Adrenal gland (tissue), 12 donors: ENCODE results near the gene PIK3C2B. TPM values are rescaled to one million over a fixed set of nuclear protein-coding genes. Genes with fewer than 3 reads are reported as not detected.

Experiments
- DNase-seq, 7 donors: peaks; one replicate each; pipeline ENCODE4 v3.0.0-alpha.2; 2019 to 2020
- H3K27ac ChIP-seq, 5 donors: fragments of 200-600 bp; sonication (generic) in 4 of 5; 1 replicate in 3 of 5; 2 replicates in 2 of 5; pipeline versions ENCODE4 v1.5.1 to v1.8.0; 2016 to 2020; ENCODE audit warnings: mild to moderate bottlenecking in 1 of 5
- H3K27me3 ChIP-seq: fragments of 200-600 bp; 2 replicates; pipeline ENCODE4 v1.8.0; 2021
- H3K36me3 ChIP-seq, 2 donors: fragments of 200-600 bp; replicated peaks in 1 of 2; 1 replicate in 1 of 2; 2 replicates in 1 of 2; pipeline versions ENCODE4 v1.5.1 to v1.8.0; 2018 to 2022
- H3K4me1 ChIP-seq, 2 donors: fragments of 200-600 bp; replicated peaks in 1 of 2; 1 replicate in 1 of 2; 2 replicates in 1 of 2; pipeline versions ENCODE4 v1.5.1 to v1.8.0; 2018 to 2021
- H3K4me3 ChIP-seq, 4 donors: fragments of 200-600 bp; sonication (generic) in 3 of 4; one replicate each; pipeline ENCODE4 v1.5.1; 2016 to 2018
- H3K9me3 ChIP-seq, 3 donors: fragments of 200-600 bp; sonication (generic) in 1 of 3; replicated peaks in 1 of 3; 1 replicate in 2 of 3; 2 replicates in 1 of 3; pipeline versions ENCODE4 v1.5.1 to v1.8.0; 2016 to 2021
- CTCF ChIP-seq, 6 experiments: fragments of 450-650 bp in 4 of 6; fragments of 200-600 bp in 2 of 6; sonication (generic) in 1 of 6; IDR thresholded peaks; 1 replicate in 5 of 6; 2 replicates in 1 of 6; pipeline versions ENCODE4 v1.5.1 to v1.8.0; 2016 to 2021; ENCODE audit warnings: antibody characterized with exemption in 6 of 6, mild to moderate bottlenecking in 2 of 6, moderate library complexity in 1 of 6
- POLR2A ChIP-seq, 2 donors: fragments of 450-650 bp; IDR thresholded peaks; one replicate each; pipeline ENCODE4 v1.6.1; 2017; ENCODE audit warnings: antibody characterized with exemption in 2 of 2, mild to moderate bottlenecking in 2 of 2, moderate library complexity in 1 of 2
- WGBS, 4 donors: extraction: QIAGEN DNeasy Blood & Tissue Kit in 2 of 4; methylation state at CpG; one replicate each; pipeline versions ENCODE4 v1.1.5 to v1.1.7; 2013 to 2017; 5-methylcytosine and 5-hydroxymethylcytosine counted together
- intact Hi-C, 2 donors: fragments of 100-400 bp; cut with DNase I; formaldehyde crosslinking; loops; one replicate each; pipeline versions ENCODE4 v1.14.1 to v1.15.0; 2022 to 2023
- polyA plus RNA-seq, 3 donors: library from polyadenylated mRNA; stranded (reverse); fragments of 200-250 nt in 2 of 3; fragments of 350-450 nt in 1 of 3; fragmentation: Illumina TruSeq in 1 of 3; extraction: RNeasy Lipid Tissue Mini Kit (QIAGEN cat#74804) in 1 of 3; gene quantifications; one replicate each; pipeline ENCODE4 v1.2.3, GENCODE V29; 2013 to 2014
- total RNA-seq, 9 donors: library from RNA; depleted of rRNA in 4 of 9; stranded (reverse); fragments of >200 nt in 4 of 9; fragments of 120-200 nt in 1 of 9; fragmentation: NEBNext Ultra II Directional in 1 of 9; extraction: Animal tissue kit (Norgen Biotek cat#: 25700) in 1 of 9; gene quantifications; one replicate each; pipeline versions ENCODE4 v1.1.0 to v1.2.4, GENCODE V29; 2013 to 2023
- donor health status: healthy with polysubstance abuse.
- donor health status: Bipolar disorder and iron deficiency.
- donor health status: DM: yes; HTN: yes; CAD: no.
- donor health status: DM: no; HTN: no; CAD: no.
- donor health status: DM: no; HTN: no; CAD: no.
- donor health status: DM: yes; HTN: yes; CAD: no.

The PIK3C2B gene
- total and polyA plus RNA-seq, 12 donors = 2.3 to 22.9 (median 15.0) TPM

- H3K4me1 ChIP-seq = peaks cover 0 to 8% of the 10 kb centered on the region in 2 donors
- DNase-seq = no peak
- H3K27ac ChIP-seq = no peak overlapping the region
- H3K27me3 ChIP-seq = no peaks in the 10 kb centered on the region
- TF ChIP-seq POLR2A (IDR thresholded peaks at IDR 0.05) (no peak), CTCF (IDR thresholded peaks at IDR 0.05) (no peak)
- peaks cover 0 to 86% of the 10 kb centered on the region in 2 donors for H3K36me3 ChIP-seq
- no peaks in the 10 kb centered on the region for H3K9me3 ChIP-seq
- H3K4me3 ChIP-seq = no peak overlapping the region
- intact Hi-C loops = no loop called here
Measured at GRCh38 chr1:204532832-204533231, 38.2 kb upstream of the PIK3C2B start.

GRCh38 chr1:204530932-204531331, 36.3 kb upstream of the PIK3C2B start:
- 95 to 100% (median 99%) methylated on average over 1 of the region's 1 CpG for WGBS, 4 donors
- peaks cover 0 to 95% of the 10 kb centered on the region in 2 donors for H3K36me3 ChIP-seq
- intact Hi-C loops = no loop called here
- H3K27ac ChIP-seq = no peak overlapping the region
- no peak overlapping the region for H3K4me3 ChIP-seq
- no peaks in the 10 kb centered on the region for H3K4me1 ChIP-seq
- TF ChIP-seq CTCF (IDR thresholded peaks at IDR 0.05) (no peak), POLR2A (IDR thresholded peaks at IDR 0.05) (no peak)
- H3K9me3 ChIP-seq = no peaks in the 10 kb centered on the region
- no peak for DNase-seq
- H3K27me3 ChIP-seq = no peaks in the 10 kb centered on the region

GRCh38 chr1:204529371-204529895, 34.8 kb upstream of the PIK3C2B start:
- Histone ChIP-seq H3K4me1 (no peaks in the 10 kb centered on the region), H3K36me3 (peaks cover 0 to 88% of the 10 kb centered on the region in 2 donors), H3K4me3 (no peak overlapping the region), H3K27ac (no peak overlapping the region), H3K9me3 (no peaks in the 10 kb centered on the region), H3K27me3 (no peaks in the 10 kb centered on the region)
- no peak for DNase-seq
- intact Hi-C loops = no loop called here
- 83 to 93% (median 85%) methylated on average over 5 to 7 of the region's 7 CpGs for WGBS, 4 donors
- TF ChIP-seq POLR2A (IDR thresholded peaks at IDR 0.05) = no peak
- peak in 1 of 6 experiments; percentile 3 for TF ChIP-seq CTCF (IDR thresholded peaks at IDR 0.05)

GRCh38 chr1:204528677-204529076, 34.1 kb upstream of the PIK3C2B start:
- intact Hi-C loops = no loop called here
- no peak overlapping the region for H3K27ac ChIP-seq
- no peaks in the 10 kb centered on the region for H3K9me3 ChIP-seq
- no peaks in the 10 kb centered on the region for H3K27me3 ChIP-seq
- H3K4me1 ChIP-seq = no peaks in the 10 kb centered on the region
- no peak overlapping the region for H3K4me3 ChIP-seq
- no peak for TF ChIP-seq POLR2A (IDR thresholded peaks at IDR 0.05)
- no peak for DNase-seq
- peaks cover 0 to 82% of the 10 kb centered on the region in 2 donors for H3K36me3 ChIP-seq
- WGBS, 4 donors = 70 to 75% (median 73%) methylated on average over 8 of the region's 8 CpGs

- peaks cover 0 to 78% of the 10 kb centered on the region in 2 donors for H3K36me3 ChIP-seq
- no peaks in the 10 kb centered on the region for H3K4me1 ChIP-seq
- H3K27ac ChIP-seq = no peak overlapping the region
- DNase-seq = no peak
- intact Hi-C loops = no loop called here
- TF ChIP-seq POLR2A (IDR thresholded peaks at IDR 0.05) (no peak), CTCF (IDR thresholded peaks at IDR 0.05) (no peak)
- no peaks in the 10 kb centered on the region for H3K27me3 ChIP-seq
- WGBS, 4 donors = 90 to 94% (median 91%) methylated on average over 4 to 5 of the region's 5 CpGs
- no peak overlapping the region for H3K4me3 ChIP-seq
- H3K9me3 ChIP-seq = no peaks in the 10 kb centered on the region
Measured at GRCh38 chr1:204528241-204528640, 33.6 kb upstream of the PIK3C2B start.
